HepG2 (cell line): Measurements from ENCODE around the gene FAM174C. TPM values are rescaled to one million over a fixed set of nuclear protein-coding genes. Genes with fewer than 3 reads are reported as not detected.

Source experiments
- AGO1 ChIP-seq: fragments of 200-400 bp; formaldehyde crosslinking; IDR thresholded peaks from 2 replicates; pipeline ENCODE4 v1.6.1; 2017; ENCODE audit warnings: mild to moderate bottlenecking, low read depth, low read length, moderate library complexity; ENCODE audit not compliant: poor library complexity, severe bottlenecking
- CAMTA2 ChIP-seq: sonication (generic); formaldehyde crosslinking; IDR thresholded peaks from 2 replicates; pipeline ENCODE4 v1.4.0; 2020; ENCODE audit warnings: mild to moderate bottlenecking, missing genetic modification reagents, borderline replicate concordance
- CREM ChIP-seq, 2 experiments: sonication (generic) in 1 of 2; formaldehyde crosslinking in 1 of 2; IDR thresholded peaks; 2 replicates each; pipeline versions ENCODE4 v1.4.0 to v1.6.1; 2016 to 2020; ENCODE audit warnings: antibody characterized with exemption in 1 of 2, mild to moderate bottlenecking in 1 of 2, missing genetic modification reagents in 1 of 2
- FOXJ3 ChIP-seq: sonication (generic); formaldehyde crosslinking; IDR thresholded peaks from 2 replicates; pipeline ENCODE4 v1.4.0; 2020; ENCODE audit warnings: missing genetic modification reagents, mild to moderate bottlenecking, borderline replicate concordance
- JUNB ChIP-seq: sonication (generic); formaldehyde crosslinking; IDR thresholded peaks from 2 replicates; pipeline ENCODE4 v1.8.0; 2022; ENCODE audit warnings: missing genetic modification reagents, mild to moderate bottlenecking, borderline replicate concordance
- KMT2B ChIP-seq: IDR thresholded peaks from 2 replicates; pipeline ENCODE4 v1.6.1; 2016; ENCODE audit warnings: missing genetic modification reagents, missing compliant biosample characterization
- MAFF ChIP-seq: IDR thresholded peaks from 2 replicates; pipeline ENCODE4 v1.6.1; 2011; ENCODE audit warnings: low read depth, low read length, improper control_type of control experiment
- MAFG ChIP-seq: sonication (generic); formaldehyde crosslinking; IDR thresholded peaks from 2 replicates; pipeline ENCODE4 v1.5.1; 2020; ENCODE audit warnings: mild to moderate bottlenecking, missing genetic modification reagents
- MXD4 ChIP-seq: IDR thresholded peaks from 2 replicates; pipeline ENCODE4 v1.6.1; 2016; ENCODE audit warnings: mild to moderate bottlenecking, missing biosample characterization, missing genetic modification reagents
- NFE2 ChIP-seq: sonication (generic); formaldehyde crosslinking; IDR thresholded peaks from 2 replicates; pipeline ENCODE4 v1.4.0; 2020; ENCODE audit warnings: missing genetic modification reagents
- NR1H2 ChIP-seq: sonication (generic); formaldehyde crosslinking; IDR thresholded peaks from 2 replicates; pipeline ENCODE4 v1.8.1; 2022; ENCODE audit warnings: low read depth, missing genetic modification reagents, borderline replicate concordance
- ONECUT2 ChIP-seq: sonication (generic); formaldehyde crosslinking; IDR thresholded peaks from 2 replicates; pipeline ENCODE4 v1.4.0; 2020; ENCODE audit warnings: missing genetic modification reagents
- RBAK ChIP-seq: sonication (generic); formaldehyde crosslinking; IDR thresholded peaks from 2 replicates; pipeline ENCODE4 v1.5.1; 2020; ENCODE audit warnings: mild to moderate bottlenecking, missing genetic modification reagents
- REPIN1 ChIP-seq: sonication (generic); formaldehyde crosslinking; IDR thresholded peaks from 2 replicates; pipeline ENCODE4 v1.8.0; 2022; ENCODE audit warnings: missing genetic modification reagents, low read depth, mild to moderate bottlenecking, borderline replicate concordance
- SAP130 ChIP-seq: IDR thresholded peaks from 2 replicates; pipeline ENCODE4 v1.6.1; 2016; ENCODE audit warnings: low read depth
- ZBTB21 ChIP-seq: sonication (generic); formaldehyde crosslinking; IDR thresholded peaks from 2 replicates; pipeline ENCODE4 v1.4.0; 2020; ENCODE audit warnings: missing genetic modification reagents
- ZFP41 ChIP-seq: sonication (generic); formaldehyde crosslinking; IDR thresholded peaks from 2 replicates; pipeline ENCODE4 v1.4.0; 2020; ENCODE audit warnings: mild to moderate bottlenecking, missing genetic modification reagents, borderline replicate concordance
- ZNF160 ChIP-seq: sonication (generic); formaldehyde crosslinking; IDR thresholded peaks from 2 replicates; pipeline ENCODE4 v1.8.0; 2022; ENCODE audit warnings: mild to moderate bottlenecking, inconsistent platforms, missing genetic modification reagents
- ZNF598 ChIP-seq: sonication (generic); formaldehyde crosslinking; IDR thresholded peaks from 2 replicates; pipeline ENCODE4 v1.5.1; 2020; ENCODE audit warnings: mild to moderate bottlenecking, missing genetic modification reagents, borderline replicate concordance
- ZNF660 ChIP-seq: sonication (generic); formaldehyde crosslinking; IDR thresholded peaks from 2 replicates; pipeline ENCODE4 v1.5.1; 2020; ENCODE audit warnings: mild to moderate bottlenecking, low read depth, missing genetic modification reagents, borderline replicate concordance
- ZNF83 ChIP-seq: sonication (generic); formaldehyde crosslinking; IDR thresholded peaks from 2 replicates; pipeline ENCODE4 v1.4.0; 2020; ENCODE audit warnings: missing genetic modification reagents, mild to moderate bottlenecking, borderline replicate concordance
- ZSCAN29 ChIP-seq: sonication (generic); formaldehyde crosslinking; conservative IDR thresholded peaks from 2 replicates; pipeline ENCODE4 v1.4.0; 2020; ENCODE audit warnings: mild to moderate bottlenecking, missing genetic modification reagents
- polyA plus RNA-seq, 8 experiments: library from polyadenylated mRNA; depleted of rRNA in 3 of 8; stranded (reverse) in 7 of 8; unstranded in 1 of 8; fragments of >200 nt; fragmentation: Illumina TruSeq in 4 of 8; extraction: Trizol in 4 of 8; gene quantifications; 2 replicates each; pipeline versions ENCODE4 v1.2.1 to v1.2.3, GENCODE V29; 2011 to 2016; ENCODE audit warnings: low read depth in 4 of 8, missing spikeins in 1 of 8, mixed read lengths in 1 of 8; ENCODE audit not compliant: insufficient read depth in 1 of 8
- total RNA-seq, 5 experiments: library from RNA; depleted of rRNA; stranded (reverse); fragments of >200 nt; fragmentation: Illumina TruSeq; extraction: Trizol; gene quantifications; 2 replicates each; pipeline ENCODE4 v1.2.3, GENCODE V29; 2016; ENCODE audit warnings: low read depth in 1 of 5
- TF ChIP-seq, protein P1 (sequence below): sonication (generic); formaldehyde crosslinking; IDR thresholded peaks from 2 replicates; pipeline ENCODE4 v1.8.0; 2022; ENCODE audit warnings: missing genetic modification reagents, low read depth, mild to moderate bottlenecking, borderline replicate concordance
- TF ChIP-seq, protein P2 (sequence below): sonication (generic); formaldehyde crosslinking; IDR thresholded peaks from 2 replicates; pipeline ENCODE4 v1.8.0; 2022; ENCODE audit warnings: mild to moderate bottlenecking, missing genetic modification reagents, moderate library complexity
- TF ChIP-seq, protein P3 (sequence below): sonication (generic); formaldehyde crosslinking; IDR thresholded peaks from 2 replicates; pipeline ENCODE4 v1.8.0; 2022; ENCODE audit warnings: mild to moderate bottlenecking, missing genetic modification reagents; ENCODE audit not compliant: insufficient replicate concordance
- TF ChIP-seq, protein P4 (sequence below): sonication (generic); formaldehyde crosslinking; IDR thresholded peaks from 2 replicates; pipeline ENCODE4 v1.9.0; 2021; ENCODE audit warnings: missing genetic modification reagents, borderline replicate concordance

FAM174C gene
- total and polyA plus RNA-seq, 2 of the 13 experiments (the other 11 are each of a cell fraction or from before 2014, with no cell fraction given), result 19.5 to 31.3 TPM

DNA sequence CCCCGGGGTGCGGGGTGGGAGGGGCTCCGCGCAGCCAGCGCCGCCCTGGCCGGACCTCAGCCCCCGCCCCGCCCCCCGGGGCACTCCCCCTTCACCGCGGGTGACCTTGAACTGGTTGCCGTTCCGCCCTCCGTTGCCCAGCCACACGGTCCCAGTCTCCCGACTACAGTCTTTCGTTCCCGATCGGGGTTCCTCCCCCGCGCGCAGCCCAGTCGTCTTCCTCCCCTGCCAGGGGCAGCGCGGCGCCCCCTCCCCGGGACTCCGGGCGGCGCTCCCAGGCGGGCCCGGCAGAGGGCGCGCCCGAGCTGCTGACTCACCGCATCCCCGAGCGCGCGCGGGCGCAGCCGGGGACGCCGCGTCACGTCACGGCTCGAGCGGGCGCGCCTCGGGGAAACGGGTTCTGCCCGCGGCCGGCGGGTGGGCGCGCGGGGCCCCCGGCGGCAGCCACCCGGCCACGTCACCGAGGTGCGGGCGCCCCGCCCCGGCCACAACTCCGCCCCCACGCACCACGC, 26.5 kb upstream of the FAM174C start (continued):
- TF ChIP-seq FOXJ3 (CRISPR knock-in tag), result no peak
- no peak for TF ChIP-seq ZSCAN29
- TF ChIP-seq ZNF660, result no peak
- TF ChIP-seq MXD4 (CRISPR knock-in tag), result no peak
- TF ChIP-seq, protein P1, sequence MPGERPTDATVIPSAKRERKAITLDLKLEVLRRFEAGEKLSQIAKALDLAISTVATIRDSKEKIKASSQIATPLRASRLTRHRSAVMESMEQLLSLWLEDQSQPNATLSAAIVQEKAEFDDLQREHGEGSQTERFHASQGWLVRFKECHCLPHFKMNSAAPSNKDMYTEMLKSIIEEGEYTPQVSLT (CRISPR knock-in tag), result no peak
- no peak for TF ChIP-seq NFE2 (CRISPR knock-in tag)
- TF ChIP-seq MAFF, result no peak
- peak; percentile 85 for TF ChIP-seq AGO1
- no peak for TF ChIP-seq CREM (IDR thresholded peaks at IDR 0.05)
- no peak for TF ChIP-seq CREM (CRISPR knock-in tag; IDR thresholded peaks at IDR 0.05)
- TF ChIP-seq MAFG (CRISPR knock-in tag), result no peak
- TF ChIP-seq ONECUT2 (CRISPR knock-in tag), result no peak
- peak; percentile 16 for TF ChIP-seq SAP130 (CRISPR knock-in tag)
- TF ChIP-seq ZNF598, result no peak
- no peak for TF ChIP-seq CAMTA2 (CRISPR knock-in tag)
- TF ChIP-seq, protein P2, sequence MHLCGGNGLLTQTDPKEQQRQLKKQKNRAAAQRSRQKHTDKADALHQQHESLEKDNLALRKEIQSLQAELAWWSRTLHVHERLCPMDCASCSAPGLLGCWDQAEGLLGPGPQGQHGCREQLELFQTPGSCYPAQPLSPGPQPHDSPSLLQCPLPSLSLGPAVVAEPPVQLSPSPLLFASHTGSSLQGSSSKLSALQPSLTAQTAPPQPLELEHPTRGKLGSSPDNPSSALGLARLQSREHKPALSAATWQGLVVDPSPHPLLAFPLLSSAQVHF (CRISPR knock-in tag), result 0 out of 2 replicates have a peak, but pooled peaks have one; percentile 0
- no peak for TF ChIP-seq JUNB (CRISPR knock-in tag)
- no peak for TF ChIP-seq ZBTB21
- no peak for TF ChIP-seq ZFP41
- TF ChIP-seq RBAK (CRISPR knock-in tag), result no peak
- TF ChIP-seq REPIN1, result no peak
- TF ChIP-seq NR1H2 (CRISPR knock-in tag), result no peak
- TF ChIP-seq ZNF160 (CRISPR knock-in tag), result no peak
- TF ChIP-seq, protein P3, sequence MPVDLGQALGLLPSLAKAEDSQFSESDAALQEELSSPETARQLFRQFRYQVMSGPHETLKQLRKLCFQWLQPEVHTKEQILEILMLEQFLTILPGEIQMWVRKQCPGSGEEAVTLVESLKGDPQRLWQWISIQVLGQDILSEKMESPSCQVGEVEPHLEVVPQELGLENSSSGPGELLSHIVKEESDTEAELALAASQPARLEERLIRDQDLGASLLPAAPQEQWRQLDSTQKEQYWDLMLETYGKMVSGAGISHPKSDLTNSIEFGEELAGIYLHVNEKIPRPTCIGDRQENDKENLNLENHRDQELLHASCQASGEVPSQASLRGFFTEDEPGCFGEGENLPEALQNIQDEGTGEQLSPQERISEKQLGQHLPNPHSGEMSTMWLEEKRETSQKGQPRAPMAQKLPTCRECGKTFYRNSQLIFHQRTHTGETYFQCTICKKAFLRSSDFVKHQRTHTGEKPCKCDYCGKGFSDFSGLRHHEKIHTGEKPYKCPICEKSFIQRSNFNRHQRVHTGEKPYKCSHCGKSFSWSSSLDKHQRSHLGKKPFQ (CRISPR knock-in tag), result peak; percentile 80
- TF ChIP-seq, protein P4, sequence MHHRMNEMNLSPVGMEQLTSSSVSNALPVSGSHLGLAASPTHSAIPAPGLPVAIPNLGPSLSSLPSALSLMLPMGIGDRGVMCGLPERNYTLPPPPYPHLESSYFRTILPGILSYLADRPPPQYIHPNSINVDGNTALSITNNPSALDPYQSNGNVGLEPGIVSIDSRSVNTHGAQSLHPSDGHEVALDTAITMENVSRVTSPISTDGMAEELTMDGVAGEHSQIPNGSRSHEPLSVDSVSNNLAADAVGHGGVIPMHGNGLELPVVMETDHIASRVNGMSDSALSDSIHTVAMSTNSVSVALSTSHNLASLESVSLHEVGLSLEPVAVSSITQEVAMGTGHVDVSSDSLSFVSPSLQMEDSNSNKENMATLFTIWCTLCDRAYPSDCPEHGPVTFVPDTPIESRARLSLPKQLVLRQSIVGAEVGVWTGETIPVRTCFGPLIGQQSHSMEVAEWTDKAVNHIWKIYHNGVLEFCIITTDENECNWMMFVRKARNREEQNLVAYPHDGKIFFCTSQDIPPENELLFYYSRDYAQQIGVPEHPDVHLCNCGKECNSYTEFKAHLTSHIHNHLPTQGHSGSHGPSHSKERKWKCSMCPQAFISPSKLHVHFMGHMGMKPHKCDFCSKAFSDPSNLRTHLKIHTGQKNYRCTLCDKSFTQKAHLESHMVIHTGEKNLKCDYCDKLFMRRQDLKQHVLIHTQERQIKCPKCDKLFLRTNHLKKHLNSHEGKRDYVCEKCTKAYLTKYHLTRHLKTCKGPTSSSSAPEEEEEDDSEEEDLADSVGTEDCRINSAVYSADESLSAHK (CRISPR knock-in tag), result no peak
- no peak for TF ChIP-seq ZNF83 (CRISPR knock-in tag)
- no peak for TF ChIP-seq KMT2B (CRISPR knock-in tag)
